Astrocyte (in vitro differentiated cells and primary cell): ENCODE measurements around the gene CCNB1. TPM values are rescaled to one million over a fixed set of nuclear protein-coding genes. Genes with fewer than 3 reads are reported as not detected.

Source experiments
- DNase-seq: peaks from one replicate; pipeline ENCODE4 v3.0.0-alpha.2; 2010; ENCODE audit warnings: low read depth
- FAIRE-seq: peaks from 2 replicates; lab custom pipeline; 2011; peaks lifted over from hg19 to GRCh38; lab: Jason Lieb, UNC
- H2AFZ ChIP-seq: 2 replicates; pipeline ENCODE4 v1.6.0; 2012; ENCODE audit warnings: low read depth, low read length, inconsistent platforms
- H3K27ac ChIP-seq: 2 replicates; pipeline ENCODE4 v1.5.1; 2011; ENCODE audit warnings: low read depth, low read length, inconsistent platforms
- H3K27me3 ChIP-seq: 2 replicates; pipeline ENCODE4 v1.6.0; 2011; ENCODE audit warnings: low read length, inconsistent platforms; ENCODE audit not compliant: insufficient read depth
- H3K36me3 ChIP-seq: 2 replicates; pipeline ENCODE4 v1.5.1; 2011; ENCODE audit warnings: low read length, inconsistent platforms; ENCODE audit not compliant: insufficient read depth
- H3K4me1 ChIP-seq: 2 replicates; pipeline ENCODE4 v1.5.1; 2011; ENCODE audit warnings: low read length, inconsistent platforms; ENCODE audit not compliant: insufficient read depth
- H3K4me2 ChIP-seq: 2 replicates; pipeline ENCODE4 v1.6.0; 2012; ENCODE audit warnings: low read length, inconsistent platforms
- H3K4me3 ChIP-seq: 2 replicates; pipeline ENCODE4 v1.5.1; 2011; ENCODE audit warnings: low read depth, mild to moderate bottlenecking, low read length, inconsistent platforms; ENCODE audit not compliant: insufficient read depth
- H3K79me2 ChIP-seq: 2 replicates; pipeline ENCODE4 v1.6.0; 2012; ENCODE audit warnings: mild to moderate bottlenecking, low read length, inconsistent platforms; ENCODE audit not compliant: insufficient read depth
- H3K9ac ChIP-seq: 2 replicates; pipeline ENCODE4 v1.6.0; 2012; ENCODE audit warnings: mild to moderate bottlenecking, low read length, inconsistent platforms
- H3K9me3 ChIP-seq: 2 replicates; pipeline ENCODE4 v1.5.1; 2012; ENCODE audit warnings: low read depth, mild to moderate bottlenecking, low read length, inconsistent platforms; ENCODE audit not compliant: insufficient read depth
- H4K20me1 ChIP-seq: 2 replicates; pipeline ENCODE4 v1.6.0; 2012; ENCODE audit warnings: low read length, inconsistent platforms; ENCODE audit not compliant: insufficient read depth
- H3K27ac Mint-ChIP-seq: one replicate; pipeline ENCODE4 v1.8.0; 2021; ENCODE audit warnings: mild to moderate bottlenecking, mixed read lengths; ENCODE audit not compliant: unreplicated experiment
- H3K27me3 Mint-ChIP-seq: one replicate; pipeline ENCODE4 v1.8.0; 2021; ENCODE audit warnings: low read depth, mixed read lengths; ENCODE audit not compliant: unreplicated experiment
- H3K36me3 Mint-ChIP-seq: one replicate; pipeline ENCODE4 v1.8.0; 2021; ENCODE audit warnings: low read depth, mixed read lengths; ENCODE audit not compliant: unreplicated experiment
- H3K4me1 Mint-ChIP-seq: one replicate; pipeline ENCODE4 v1.8.0; 2021; ENCODE audit warnings: low read depth, mixed read lengths; ENCODE audit not compliant: unreplicated experiment
- H3K4me3 Mint-ChIP-seq: one replicate; pipeline ENCODE4 v1.8.0; 2021; ENCODE audit warnings: mild to moderate bottlenecking, moderate library complexity, mixed read lengths; ENCODE audit not compliant: unreplicated experiment
- H3K9me3 Mint-ChIP-seq: one replicate; pipeline ENCODE4 v1.8.0; 2021; ENCODE audit warnings: mild to moderate bottlenecking, mixed read lengths; ENCODE audit not compliant: unreplicated experiment
- CTCF ChIP-seq: IDR thresholded peaks from 2 replicates; pipeline ENCODE4 v1.5.1; 2011; ENCODE audit warnings: low read depth, mild to moderate bottlenecking, inconsistent platforms, low read length, moderate library complexity; ENCODE audit not compliant: insufficient read depth
- EZH2 ChIP-seq: IDR thresholded peaks from 2 replicates; pipeline ENCODE4 v1.6.1; 2012; ENCODE audit warnings: mild to moderate bottlenecking, low read length, inconsistent platforms; ENCODE audit not compliant: insufficient read depth
- total RNA-seq: library from RNA; stranded (reverse); gene quantifications from 2 replicates; pipeline ENCODE4 v1.2.1, GENCODE V29; 2021

The CCNB1 gene
- total RNA-seq, 1 donor from 2014 or later, result 49.8 TPM

DNA sequence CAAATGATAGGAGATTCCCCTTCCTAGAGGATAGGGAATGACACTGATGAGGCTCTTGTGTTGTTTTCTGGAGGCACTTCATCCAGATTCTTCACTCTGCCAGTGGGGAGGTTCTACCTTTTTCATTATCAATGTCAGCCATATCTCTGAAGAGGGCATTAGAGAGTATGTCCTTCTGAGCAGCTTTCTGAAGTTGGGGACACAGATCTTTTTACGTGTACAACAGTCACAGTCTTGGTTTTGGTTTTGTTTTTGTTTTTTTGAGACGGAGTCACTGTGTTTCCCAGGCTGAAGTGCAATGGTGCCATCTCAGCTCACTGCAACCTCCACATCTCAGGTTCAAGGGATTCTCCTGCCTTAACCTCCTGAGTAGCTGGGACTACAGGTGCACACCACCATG is 45.1 kb downstream of the CCNB1 start:
- H3K27me3 Mint-ChIP-seq, result no peaks in the 10 kb centered on the region
- H3K4me3 Mint-ChIP-seq, result no peak overlapping the region
- H3K36me3 Mint-ChIP-seq, result no peaks in the 10 kb centered on the region
- Histone ChIP-seq H3K9me3 (no peaks in the 10 kb centered on the region), H3K27me3 (no peaks in the 10 kb centered on the region), H3K27ac (no peak overlapping the region), H2AFZ (no peak overlapping the region), H3K36me3 (no peaks in the 10 kb centered on the region), H3K4me1 (peaks cover 6% of the 10 kb centered on the region), H3K4me2 (no peak overlapping the region), H3K79me2 (no peaks in the 10 kb centered on the region), H3K9ac (no peak overlapping the region), H3K4me3 (no peak overlapping the region), H4K20me1 (no peaks in the 10 kb centered on the region)
- no peak overlapping the region for H3K27ac Mint-ChIP-seq
- no peak for DNase-seq
- H3K9me3 Mint-ChIP-seq, result no peaks in the 10 kb centered on the region
- peaks cover 4% of the 10 kb centered on the region for H3K4me1 Mint-ChIP-seq
- FAIRE-seq, result no peak
- no peak for TF ChIP-seq CTCF
- TF ChIP-seq EZH2, result no peak

DNA sequence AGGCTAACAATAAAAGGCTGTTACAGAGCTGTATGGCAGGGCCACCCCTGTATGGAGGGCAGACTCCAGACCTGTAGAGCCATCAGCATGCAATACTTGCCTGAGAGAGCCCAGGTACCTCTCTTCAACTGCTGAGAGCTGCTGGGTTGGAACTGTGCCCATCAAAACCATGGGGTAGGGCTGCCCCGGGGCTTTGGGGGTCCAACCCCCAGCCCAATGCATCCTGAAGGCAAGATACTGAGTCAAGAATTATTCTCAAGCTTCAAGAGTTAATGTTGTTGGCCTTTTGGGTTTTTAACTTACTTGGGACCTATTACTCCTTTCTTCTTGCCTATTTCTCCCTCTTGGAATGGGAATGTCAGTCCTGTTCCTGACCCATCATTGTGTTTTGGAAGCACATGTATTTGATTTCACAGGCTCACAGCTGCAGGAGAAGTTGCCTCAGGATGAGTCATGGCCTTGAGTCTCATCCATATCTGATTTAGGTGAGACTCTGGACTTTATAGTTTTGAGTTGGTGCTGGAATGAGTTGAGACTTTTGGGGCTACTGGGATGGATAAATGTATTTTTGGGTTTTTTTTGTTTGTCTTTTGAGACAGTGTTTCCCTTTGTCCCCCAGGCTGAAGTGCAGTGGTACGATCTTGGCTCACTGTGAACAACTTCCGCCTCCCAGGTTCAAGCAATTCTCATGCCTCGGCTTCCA is 46.7 kb downstream of the CCNB1 start:
- Mint-ChIP-seq H3K9me3 (no peaks in the 10 kb centered on the region), H3K4me3 (no peak overlapping the region), H3K27ac (peak overlapping the region; percentile 58), H3K4me1 (peaks cover 4% of the 10 kb centered on the region), H3K27me3 (no peaks in the 10 kb centered on the region), H3K36me3 (no peaks in the 10 kb centered on the region)
- Histone ChIP-seq H3K4me2 (no peak overlapping the region), H4K20me1 (no peaks in the 10 kb centered on the region), H3K4me3 (no peak overlapping the region), H3K27ac (no peak overlapping the region), H3K36me3 (no peaks in the 10 kb centered on the region), H3K4me1 (peaks cover 6% of the 10 kb centered on the region), H2AFZ (no peak overlapping the region), H3K9ac (no peak overlapping the region), H3K9me3 (no peaks in the 10 kb centered on the region), H3K79me2 (peaks cover 10% of the 10 kb centered on the region), H3K27me3 (no peaks in the 10 kb centered on the region)
- TF ChIP-seq CTCF (no peak), EZH2 (no peak)
- peak; percentile 39 for DNase-seq
- FAIRE-seq, result no peak

DNA sequence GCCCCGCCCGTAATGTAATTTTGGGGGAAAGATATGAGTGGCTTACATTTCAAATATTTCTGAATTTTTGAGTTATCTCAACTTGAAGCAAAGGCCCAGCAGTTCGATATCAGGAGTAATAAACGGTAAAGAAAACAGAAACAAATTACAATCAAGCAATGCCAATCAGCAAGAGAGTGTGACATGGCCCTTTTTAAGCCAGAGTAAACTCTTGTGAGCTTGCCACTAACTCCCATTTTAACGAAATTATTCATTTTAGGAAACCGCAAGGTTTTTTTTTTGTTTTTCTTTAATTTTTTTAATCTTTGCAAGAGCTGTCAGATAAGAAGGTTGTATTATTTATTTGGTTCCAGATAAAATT is 50.2 kb downstream of the CCNB1 start:
- H3K36me3 ChIP-seq, result no peaks in the 10 kb centered on the region
- no peaks in the 10 kb centered on the region for H3K9me3 Mint-ChIP-seq
- peaks cover 2% of the 10 kb centered on the region for H4K20me1 ChIP-seq
- H3K36me3 Mint-ChIP-seq, result peaks cover 2% of the 10 kb centered on the region
- no peaks in the 10 kb centered on the region for H3K9me3 ChIP-seq
- H3K4me3 Mint-ChIP-seq, result peak overlapping the region; percentile 95
- H3K4me3 ChIP-seq, result peak overlapping the region; percentile 98
- H3K27ac Mint-ChIP-seq, result no peak overlapping the region
- no peaks in the 10 kb centered on the region for H3K27me3 Mint-ChIP-seq
- peak overlapping the region; percentile 42 for H2AFZ ChIP-seq
- H3K4me1 ChIP-seq, result peaks cover 6% of the 10 kb centered on the region
- DNase-seq (no peak), FAIRE-seq (no peak)
- peak overlapping the region; percentile 97 for H3K4me2 ChIP-seq
- peaks cover 8% of the 10 kb centered on the region for H3K4me1 Mint-ChIP-seq
- no peak overlapping the region for H3K27ac ChIP-seq
- H3K9ac ChIP-seq, result no peak overlapping the region
- no peaks in the 10 kb centered on the region for H3K27me3 ChIP-seq
- TF ChIP-seq EZH2 (no peak), CTCF (no peak)
- peaks cover 30% of the 10 kb centered on the region for H3K79me2 ChIP-seq
